Breast epithelium (tissue), 3 donors: ENCODE data around the gene ADIRF.
"Not testable (repeated sequence)": the region's sequence is repeated elsewhere in the genome, so short reads cannot be mapped to it uniquely, and the experiment has no call there.

Experiments
- POLR2A ChIP-seq: fragments of 450-650 bp; IDR thresholded peaks from one replicate; pipeline ENCODE4 v1.6.1; 2016; ENCODE audit warnings: antibody characterized with exemption, mild to moderate bottlenecking, moderate library complexity
- POLR2AphosphoS5 ChIP-seq, 3 donors: sonication (generic); formaldehyde crosslinking; IDR thresholded peaks; one replicate each; pipeline ENCODE4 v1.6.1; 2017; ENCODE audit warnings: antibody characterized with exemption in 3 of 3

GRCh38 chr10:86978457-86978856, 10.2 kb downstream of the ADIRF start:
- TF ChIP-seq POLR2A; POLR2AphosphoS5 (IDR thresholded peaks at IDR 0.05): not testable (repeated sequence)
